GM19238 (cell line): ENCODE results near the gene KCNJ15.
A peak's percentile ranks its signal among the peaks of the same experiment; 100 is the strongest.

Experiments
- DNase-seq: peaks from one replicate; pipeline ENCODE4 v3.0.0; 2011; ENCODE audit warnings: low spot score; ENCODE audit not compliant: insufficient read length

KCNJ15 gene

DNA sequence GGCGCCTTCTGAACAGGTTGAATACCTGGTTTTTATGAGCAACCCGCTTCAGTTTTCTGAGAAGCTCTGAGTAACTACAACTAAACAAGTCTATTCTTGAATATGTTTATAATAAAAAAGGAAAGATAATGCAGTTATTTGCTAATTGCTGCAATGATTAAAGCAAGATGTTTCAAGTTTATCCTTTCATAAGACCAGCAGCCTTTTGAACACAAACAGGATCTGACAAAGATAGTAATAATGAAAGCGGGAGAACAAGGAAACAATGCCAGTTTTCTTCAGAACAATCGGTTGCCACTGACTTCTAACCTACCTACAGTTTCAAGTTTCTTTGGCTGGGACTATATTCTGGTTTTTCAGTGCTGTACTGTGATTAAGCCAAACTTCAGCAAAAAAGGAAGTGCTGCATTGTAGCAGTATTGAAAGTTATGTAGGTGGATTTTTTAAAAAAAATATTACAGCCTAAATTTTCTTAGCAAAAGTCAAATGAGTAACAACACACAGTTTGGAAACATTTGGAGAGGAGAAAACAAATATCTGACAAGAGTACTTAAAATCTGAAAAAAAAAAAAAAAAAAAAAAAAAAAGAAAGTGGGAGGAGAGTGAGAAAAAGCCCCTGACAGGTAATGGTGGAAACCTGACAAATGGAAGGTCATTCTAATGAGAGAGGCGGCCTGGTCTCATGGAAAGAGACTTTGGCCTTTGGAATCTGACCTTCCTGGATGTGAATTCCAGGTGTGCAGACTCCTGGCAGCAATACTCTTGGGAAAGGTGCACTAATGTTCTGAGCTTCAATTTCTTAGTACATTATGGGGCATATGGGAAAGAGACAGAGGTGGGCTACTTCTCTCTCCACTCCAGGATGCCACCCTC is 11.4 kb downstream of the KCNJ15 start:
- DNase-seq = no peak

DNA sequence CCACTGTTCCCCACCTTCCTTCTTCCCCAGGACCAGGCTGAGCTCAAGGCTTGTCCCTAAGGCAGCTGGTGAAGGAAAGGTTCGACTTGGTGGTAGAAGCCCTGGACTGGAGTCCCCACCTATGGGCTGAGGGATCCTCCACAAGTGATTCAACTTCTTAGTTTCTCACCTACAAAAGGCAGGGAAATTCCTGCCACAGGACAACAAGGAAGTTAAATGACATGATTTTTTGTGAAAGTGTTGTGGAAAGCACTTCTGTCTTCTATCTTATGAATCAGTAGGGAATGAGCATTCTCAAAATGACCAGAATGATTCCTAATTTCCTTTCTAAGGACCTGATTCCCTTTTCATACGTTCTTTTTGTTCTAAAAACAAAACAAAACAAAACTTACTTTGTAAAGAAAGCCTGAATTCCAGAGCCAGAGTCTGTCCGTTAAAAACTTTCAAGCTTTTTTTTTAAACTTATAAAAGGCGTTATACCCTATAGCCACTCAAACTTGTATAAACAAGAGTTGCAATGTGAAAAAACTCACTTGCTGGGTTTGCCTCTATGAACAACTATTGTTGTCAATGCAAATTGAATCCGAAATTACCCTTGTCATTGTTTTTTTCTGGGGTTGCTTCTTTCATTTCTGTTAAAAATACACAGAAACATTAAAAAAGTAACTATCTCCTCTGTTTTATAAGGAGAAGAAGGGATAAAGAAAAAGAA is 12.2 kb downstream of the KCNJ15 start:
- DNase-seq = no peak

DNA sequence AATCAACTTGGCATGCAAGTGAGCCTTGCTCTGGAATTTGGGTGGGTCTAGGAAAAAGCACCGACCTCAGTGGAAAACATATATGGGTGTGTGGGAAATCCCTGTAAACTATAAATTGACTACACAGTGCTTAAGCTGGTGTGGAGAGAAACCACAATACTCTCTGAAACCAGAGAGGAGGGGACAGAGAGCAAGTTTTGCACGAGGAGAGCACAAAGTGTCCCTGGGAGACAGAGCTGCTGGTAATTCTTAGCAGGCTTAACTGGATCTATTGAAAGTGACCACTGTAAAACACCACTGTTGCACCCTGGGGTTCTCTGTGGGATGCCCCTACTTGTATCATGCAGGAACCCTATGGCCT is 12.8 kb downstream of the KCNJ15 start:
- DNase-seq = peak; percentile 36

DNA sequence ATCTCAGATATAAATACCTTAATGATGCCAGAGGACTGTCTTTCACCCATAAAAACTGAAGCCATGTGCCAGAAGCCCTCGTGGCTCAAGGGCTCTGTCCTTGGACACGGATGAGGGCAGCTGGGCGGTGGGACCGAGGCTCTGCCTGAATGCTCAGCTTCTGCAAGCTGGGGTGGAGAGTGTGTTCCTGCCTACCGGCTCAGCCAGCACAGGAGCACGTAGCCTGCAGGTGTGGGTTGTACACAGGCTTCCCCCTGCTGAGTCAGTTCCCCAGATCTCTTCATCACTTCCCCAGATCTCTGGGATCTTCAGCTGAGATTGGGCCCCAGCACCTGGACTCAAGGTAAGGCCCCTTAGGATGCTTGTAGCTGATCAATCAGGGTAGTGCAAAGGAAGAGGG is 15.4 kb downstream of the KCNJ15 start:
- no peak for DNase-seq

DNA sequence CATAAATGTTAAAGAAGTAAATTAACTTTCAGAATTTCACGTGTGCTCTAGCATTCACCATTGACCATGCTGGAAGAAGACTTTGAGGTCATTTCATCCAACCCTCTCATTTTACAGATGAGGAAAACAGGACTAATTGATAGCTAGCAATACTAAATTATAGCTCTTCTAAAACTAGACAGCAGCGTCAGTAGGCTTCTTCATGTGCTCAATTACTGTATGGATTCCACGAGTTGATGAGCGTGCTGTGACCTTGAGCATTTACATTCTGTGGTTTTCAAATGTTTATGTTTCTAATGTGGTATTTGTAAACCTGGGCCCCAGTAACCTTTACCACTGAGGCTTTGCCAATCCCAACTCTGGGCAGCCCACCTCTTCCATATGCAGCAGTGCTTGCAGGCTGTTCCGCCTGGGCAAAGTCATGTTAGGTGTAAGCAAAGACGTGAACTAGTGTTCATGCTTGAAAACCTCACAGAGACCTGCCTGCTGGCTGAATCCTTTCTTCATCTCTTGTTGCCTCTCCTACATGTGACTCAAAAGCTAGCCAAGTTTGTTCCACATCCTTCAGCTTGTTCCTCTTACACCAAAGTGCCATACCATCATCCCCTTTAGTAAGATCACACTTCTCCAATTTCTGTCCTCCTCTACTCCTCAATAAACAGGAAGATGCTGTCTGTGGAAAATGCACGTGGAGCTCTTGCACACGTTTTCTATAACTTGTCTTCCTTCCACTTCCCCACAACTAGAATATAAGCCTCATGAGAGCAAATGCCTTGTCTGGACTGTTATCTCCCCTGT is 17.2 kb downstream of the KCNJ15 start:
- DNase-seq = no peak

DNA sequence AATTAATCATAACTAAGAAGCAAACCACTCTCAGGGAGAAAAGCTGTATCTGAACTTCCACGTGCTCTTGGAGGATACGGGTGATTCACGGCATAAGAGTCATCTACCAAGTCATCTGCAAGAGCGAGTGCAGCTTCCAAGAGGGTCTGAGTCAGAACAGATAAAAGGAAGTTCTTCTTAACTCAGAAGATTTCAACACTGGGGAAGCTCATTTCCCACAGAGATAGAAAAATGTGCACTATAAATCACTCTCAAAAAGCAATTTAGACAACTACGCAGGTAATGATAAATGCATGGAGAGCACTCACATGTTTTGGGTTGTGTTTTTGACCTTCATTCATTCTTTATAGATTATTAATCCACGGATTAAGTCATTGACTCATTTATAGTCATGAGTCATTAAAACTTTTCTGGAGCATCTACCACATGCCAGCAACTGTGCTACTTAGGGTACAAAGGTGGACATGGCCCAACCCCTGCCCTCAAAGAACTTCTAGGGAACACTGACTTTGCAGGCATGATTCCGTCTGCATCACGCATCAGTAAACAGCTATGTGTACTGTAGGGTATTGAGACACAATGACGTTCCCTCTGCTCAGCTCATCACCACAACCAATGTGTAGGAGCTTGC is 20.8 kb downstream of the KCNJ15 start:
- no peak for DNase-seq

DNA sequence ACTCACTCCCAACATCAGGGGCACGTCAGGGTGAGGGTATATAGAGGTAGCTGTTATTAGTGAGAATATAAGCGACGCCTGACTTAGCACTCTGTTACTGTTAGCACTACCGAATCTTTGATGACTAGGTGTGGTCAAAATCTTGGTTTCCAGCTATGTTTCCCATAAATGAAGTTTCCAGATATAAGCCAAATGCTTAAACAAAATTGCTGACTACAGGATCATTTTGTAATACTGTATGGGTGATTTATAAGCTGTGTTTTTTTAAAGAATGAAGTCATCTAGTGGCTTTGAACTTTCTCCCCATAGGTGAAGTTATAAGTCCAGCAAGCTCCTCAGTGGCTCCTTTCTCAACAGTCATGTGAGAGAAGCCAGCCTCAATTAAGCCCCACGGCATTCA is 23.7 kb downstream of the KCNJ15 start:
- no peak for DNase-seq

DNA sequence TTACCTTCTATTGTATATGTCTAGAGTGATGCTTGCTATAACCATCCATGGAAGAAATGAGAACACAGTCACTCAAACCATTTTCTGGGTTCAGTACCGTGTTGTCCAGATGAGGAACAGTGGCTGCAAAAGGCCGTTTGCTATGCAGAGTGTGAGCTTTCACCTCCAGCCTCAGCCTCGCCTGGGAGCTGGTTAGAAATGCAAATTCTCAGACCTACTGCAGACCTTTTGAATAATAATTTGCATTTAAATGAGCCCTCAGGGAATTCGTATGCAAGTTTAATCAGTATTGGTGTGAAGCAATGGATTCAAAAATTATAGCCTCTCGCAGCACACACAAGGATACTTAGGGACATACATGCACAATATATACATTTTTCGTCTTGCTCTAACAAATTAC is 24.1 kb downstream of the KCNJ15 start:
- DNase-seq = no peak

DNA sequence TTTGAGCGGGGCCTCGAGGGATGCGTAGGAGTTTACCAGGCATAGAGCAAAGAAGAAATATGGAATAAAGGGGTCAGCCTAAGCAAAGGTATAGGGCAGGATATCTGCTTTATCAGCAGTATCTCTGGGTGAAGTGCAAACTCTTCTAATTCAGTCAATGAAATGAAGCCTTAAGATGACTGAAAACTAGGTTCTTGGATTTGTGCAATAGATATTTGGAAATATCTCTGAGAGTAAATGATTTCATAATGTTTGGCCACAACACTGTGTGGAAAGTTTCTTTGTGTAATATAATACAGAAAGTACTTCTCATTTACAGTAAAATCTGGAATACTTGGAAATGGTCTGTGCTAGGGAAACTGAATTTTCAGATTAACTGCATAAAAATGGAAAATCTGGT is 26.1 kb downstream of the KCNJ15 start:
- DNase-seq = no peak

GRCh38 chr21:38284216-38284615 is 27.4 kb downstream of the KCNJ15 start:
- DNase-seq = no peak

GRCh38 chr21:38286739-38287471 is 30.1 kb downstream of the KCNJ15 start:
- no peak for DNase-seq

DNA sequence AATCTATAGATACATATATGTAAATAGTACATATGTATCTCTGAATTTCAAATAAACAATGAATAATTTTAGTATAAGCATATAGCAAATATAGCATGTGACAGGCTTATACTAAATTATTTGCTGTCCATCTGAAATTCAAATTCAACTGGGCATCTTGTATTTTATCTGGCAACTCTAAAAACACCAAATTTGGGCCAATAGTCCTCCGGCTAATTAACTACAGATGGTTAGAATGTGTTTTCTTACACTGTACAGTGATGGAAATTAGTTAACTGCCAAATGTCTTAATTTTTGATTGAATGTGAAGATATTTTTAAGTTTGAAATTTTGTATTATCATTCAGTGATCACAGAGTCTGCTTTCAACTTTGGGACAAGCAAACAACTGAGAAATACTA is 30.7 kb downstream of the KCNJ15 start:
- no peak for DNase-seq

DNA sequence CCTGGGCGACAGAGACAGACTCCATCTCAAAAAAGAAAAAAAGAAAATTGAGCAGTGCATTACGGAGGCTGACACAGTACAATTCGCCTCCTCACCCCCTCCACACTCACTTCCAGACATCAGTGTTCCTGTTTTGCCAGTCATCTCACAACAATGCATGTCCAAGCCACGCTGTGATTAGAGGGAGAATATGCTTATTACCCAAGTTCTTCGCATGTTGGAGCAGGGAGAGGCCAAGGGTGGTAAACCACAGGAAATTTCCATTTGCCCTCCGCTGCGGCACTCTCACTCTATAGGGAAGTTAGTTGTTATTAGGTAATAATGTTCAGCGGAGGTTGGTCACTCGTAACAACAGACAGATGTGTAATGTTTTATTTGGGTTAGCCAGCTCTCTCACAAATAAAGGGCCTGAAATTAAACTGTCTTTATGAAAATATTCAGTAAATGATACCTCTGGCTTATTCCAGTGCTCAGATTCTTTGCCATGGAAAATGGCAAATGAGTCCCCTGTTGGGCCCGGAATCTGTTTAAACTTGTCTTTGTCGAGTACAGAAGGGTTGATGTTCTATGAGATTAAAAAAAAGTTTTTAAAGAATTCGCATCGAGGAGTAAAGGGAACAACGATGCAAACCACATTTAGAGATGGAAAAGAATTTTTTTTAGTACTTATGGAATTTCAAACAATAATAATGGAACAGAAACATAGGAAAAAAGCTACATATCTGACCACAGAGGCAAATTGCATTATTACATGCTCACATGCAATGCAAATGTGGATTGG is 33.1 kb downstream of the KCNJ15 start:
- no peak for DNase-seq

DNA sequence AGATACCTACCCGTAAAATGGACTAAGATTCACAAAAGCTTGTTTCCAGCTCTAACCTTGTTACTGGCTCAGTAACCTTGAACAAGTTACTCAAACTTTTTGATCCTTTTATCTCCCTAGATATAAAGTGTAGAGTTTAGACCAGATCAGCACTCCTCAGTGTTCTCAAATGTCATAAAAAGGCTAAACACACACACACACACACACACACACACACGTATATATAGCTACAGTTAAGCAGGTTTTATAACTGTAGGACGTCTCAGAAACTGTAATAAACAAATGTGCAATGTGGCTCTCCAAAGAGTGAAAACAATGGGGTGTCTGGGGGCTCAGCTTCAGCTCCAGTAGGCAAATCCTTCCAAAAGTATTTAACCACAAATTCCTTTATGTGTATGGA is 34.0 kb downstream of the KCNJ15 start:
- no peak for DNase-seq

DNA sequence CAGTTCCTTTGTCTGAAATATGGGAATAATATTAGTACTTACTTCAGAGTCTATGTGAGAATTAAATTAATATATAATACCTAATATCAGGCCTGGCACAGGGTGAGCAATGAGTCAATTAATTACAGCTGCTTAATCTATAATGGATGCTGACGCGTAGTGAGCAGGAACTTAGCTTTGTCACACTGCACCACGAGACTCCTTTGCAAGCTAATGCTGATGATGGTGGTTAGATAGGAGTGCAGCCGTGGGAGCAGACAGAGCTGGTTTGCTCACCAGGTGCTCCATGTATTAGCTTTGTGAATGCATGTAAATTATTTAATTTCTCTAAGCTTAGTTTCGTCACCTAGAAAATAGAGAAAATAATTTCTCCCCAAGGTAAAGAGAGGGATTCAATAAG is 35.1 kb downstream of the KCNJ15 start:
- no peak for DNase-seq

DNA sequence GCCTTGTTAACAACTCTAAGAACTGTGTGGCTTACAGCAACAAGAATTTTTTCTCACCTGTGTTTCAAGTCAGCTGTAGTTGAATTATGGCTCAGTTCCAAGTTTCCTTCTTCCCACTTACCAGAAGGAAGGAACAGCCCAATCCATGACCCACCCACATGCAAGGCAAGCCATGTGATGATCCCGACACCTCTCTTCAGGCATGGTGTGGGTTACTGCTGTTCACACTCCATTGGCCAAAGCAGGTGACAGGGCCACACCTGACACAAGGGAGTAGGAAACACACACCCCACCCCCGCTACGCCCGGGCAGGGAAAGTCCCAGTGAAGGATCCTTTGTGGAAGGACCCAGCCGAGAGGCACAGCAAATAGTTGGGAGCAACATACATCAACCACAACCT is 36.3 kb downstream of the KCNJ15 start:
- DNase-seq = no peak

DNA sequence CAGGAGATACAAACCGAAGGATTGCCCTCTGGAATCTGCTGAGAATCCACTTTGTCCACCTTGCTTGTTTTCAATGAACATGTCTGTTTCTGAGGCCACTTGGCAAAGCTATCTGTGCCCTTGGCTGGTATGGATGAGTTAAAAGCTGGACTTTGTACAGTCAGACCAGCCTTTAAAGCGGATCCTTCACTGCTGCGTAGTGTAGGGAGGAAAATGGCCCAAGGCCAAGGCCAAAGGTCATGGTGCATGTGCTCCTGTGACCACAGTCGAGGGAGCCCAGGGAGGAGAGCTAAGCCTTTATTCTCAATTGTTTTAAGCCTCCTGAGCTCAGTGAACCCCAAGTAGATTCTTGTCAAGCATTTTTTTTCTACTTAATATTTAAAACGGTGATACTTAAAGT is 37.0 kb downstream of the KCNJ15 start:
- no peak for DNase-seq

DNA sequence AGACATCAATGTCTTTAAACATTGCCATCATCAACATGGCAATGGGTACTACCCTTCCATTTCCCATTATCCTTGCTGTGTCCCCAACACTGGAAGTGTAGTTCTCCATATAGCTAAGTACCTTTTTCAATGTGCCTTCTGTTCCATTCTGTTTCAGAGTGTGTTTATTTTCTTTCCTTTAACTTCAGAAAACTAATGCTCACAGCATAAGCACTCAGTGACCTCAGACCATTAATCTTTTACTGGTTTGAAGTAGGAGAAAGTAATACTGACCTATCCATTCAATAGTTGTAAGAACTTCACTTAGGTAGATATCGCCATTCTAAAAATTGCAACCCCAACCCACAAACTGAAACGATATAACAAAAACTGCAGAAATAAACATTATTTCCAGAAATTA is 37.8 kb downstream of the KCNJ15 start:
- DNase-seq = no peak

GRCh38 chr21:38295997-38296764 is 39.4 kb downstream of the KCNJ15 start:
- DNase-seq = no peak
